ENCODE measurements around the gene AP3D1.

AP3D1 gene

DNA sequence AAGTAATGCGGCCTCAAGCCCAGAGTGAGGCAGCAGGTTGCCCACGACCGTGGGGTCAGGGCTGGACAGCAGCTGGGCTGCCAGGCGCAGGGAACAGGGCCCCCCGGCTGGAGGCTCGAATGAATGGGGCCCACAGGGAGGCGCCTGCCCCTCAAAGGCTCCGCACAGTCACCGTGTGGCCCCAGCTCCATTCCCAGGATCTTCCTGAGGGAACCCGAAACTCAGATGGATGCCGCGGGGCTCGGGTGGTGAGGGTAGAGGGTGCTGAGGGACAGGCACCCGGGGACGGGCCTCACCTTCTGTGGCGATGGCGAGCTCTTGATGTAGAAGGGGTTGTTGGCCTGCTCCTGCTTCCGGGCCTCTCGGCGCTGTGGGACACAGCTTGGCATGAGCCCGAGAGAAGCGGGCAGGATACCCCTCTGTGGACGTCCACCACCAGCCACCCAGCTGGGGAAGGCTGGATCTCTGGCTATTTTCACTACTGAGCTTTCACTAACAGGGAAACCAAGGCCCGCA is 35.4 kb downstream of the AP3D1 start:
- DNase-seq: no peak
- in situ Hi-C loops (cut with MboI; ENCODE audit: low pct_unique_long_range_greater_than_20kb, low sequenced_read_pairs): no loop called here

DNA sequence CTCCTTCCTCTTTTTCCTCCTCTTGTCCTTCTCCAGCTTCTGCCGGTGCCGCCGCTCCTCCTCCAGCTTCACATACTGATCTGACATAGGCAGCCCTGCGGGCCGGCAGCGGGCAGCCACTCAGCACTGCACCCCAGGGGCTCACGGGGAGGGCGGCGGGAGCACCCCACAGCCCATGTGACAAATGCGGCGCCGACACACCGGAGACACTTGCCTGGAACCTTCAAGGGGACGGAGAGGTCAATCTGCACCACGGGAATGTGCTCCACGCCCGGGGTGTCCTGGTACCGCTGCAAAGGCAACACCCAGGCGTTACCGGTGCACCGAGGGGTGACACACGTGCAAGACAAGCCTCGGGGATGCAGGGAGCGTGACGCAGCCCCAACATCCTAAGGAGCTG is 36.0 kb downstream of the AP3D1 start:
- in situ Hi-C loops (cut with MboI; ENCODE audit: low pct_unique_long_range_greater_than_20kb, low sequenced_read_pairs): no loop called here
- no peak for DNase-seq

DNA sequence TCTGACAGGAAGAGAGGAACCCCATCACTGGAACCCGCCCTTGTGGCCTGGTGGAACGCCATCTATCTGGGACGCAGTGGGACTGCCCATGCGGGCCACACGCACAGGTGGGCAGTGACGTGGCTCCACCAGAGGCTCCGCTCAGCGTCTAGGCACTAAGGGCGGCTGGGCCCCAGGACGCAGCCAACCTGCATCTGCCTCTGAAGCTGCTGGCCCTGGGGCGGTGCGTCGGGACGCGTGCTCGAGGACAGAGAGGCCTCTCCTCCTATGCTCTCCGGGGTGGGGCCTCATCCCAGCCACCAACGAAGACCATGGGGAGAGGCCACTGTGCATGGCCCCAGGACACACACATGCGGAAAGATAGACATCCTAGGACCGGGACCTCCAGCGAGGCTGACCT is 36.5 kb downstream of the AP3D1 start:
- no peak for DNase-seq
- in situ Hi-C loops (cut with MboI; ENCODE audit: low pct_unique_long_range_greater_than_20kb, low sequenced_read_pairs): no loop called here

DNA sequence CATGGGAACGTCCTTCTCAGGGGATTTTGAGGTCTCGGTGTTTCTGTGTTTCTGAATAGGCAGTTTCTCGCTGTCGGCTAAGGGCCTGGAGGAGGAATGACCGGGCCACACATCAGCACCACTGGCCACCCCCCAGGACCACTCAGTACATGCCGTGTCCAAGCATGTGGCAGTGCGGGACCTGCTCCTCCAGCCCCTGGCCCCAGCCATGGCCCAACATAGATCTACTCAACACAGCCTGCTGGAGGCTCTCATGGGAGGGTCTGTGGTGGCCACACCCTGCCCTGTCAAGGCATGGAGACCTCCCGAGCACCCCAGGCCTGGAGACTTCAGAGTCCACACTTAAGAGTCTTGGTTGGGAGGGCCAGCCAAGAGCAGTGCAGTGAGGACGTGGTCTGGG is 37.1 kb downstream of the AP3D1 start:
- in situ Hi-C loops (cut with MboI; ENCODE audit: low pct_unique_long_range_greater_than_20kb, low sequenced_read_pairs): no loop called here
- no peak for DNase-seq

DNA sequence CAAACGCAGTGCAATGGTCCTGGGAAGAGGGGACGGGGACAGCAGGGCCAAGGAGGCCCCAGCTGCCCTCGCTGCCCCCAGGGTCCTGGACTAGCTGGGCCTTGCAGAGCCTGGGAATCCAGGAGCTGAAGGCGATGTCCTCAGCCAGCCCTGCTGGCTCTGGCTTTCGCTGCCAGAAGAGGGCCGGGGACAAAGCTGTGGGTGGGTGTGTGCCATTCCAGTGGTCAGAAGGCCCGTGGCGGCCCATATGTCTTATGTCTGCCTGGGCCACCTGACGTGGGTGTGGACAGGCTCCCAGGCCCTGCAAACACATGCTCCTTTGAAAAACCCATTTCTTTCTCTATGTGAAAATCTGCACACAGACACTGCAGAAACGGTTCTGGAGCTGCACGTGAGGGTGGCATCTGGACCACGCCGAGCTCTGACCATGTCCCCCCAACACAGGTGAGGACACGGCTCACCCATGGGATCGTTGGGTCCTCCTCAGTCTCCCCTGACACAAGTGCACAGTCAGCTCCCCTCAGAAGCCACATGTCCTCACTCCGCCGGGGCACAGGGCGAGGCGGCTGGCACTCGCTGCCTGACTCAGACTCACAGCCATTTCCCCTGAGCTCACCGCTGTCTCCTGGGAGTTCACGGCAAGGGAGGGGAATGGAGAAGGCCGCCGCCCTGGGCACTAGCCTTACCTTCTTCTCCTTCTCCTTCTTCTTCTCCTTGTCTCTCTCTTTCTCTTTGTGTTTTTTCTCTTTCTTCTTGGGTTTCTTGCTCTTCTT is 37.7 kb downstream of the AP3D1 start:
- in situ Hi-C loops (cut with MboI; ENCODE audit: low pct_unique_long_range_greater_than_20kb, low sequenced_read_pairs): no loop called here
- DNase-seq: no peak

DNA sequence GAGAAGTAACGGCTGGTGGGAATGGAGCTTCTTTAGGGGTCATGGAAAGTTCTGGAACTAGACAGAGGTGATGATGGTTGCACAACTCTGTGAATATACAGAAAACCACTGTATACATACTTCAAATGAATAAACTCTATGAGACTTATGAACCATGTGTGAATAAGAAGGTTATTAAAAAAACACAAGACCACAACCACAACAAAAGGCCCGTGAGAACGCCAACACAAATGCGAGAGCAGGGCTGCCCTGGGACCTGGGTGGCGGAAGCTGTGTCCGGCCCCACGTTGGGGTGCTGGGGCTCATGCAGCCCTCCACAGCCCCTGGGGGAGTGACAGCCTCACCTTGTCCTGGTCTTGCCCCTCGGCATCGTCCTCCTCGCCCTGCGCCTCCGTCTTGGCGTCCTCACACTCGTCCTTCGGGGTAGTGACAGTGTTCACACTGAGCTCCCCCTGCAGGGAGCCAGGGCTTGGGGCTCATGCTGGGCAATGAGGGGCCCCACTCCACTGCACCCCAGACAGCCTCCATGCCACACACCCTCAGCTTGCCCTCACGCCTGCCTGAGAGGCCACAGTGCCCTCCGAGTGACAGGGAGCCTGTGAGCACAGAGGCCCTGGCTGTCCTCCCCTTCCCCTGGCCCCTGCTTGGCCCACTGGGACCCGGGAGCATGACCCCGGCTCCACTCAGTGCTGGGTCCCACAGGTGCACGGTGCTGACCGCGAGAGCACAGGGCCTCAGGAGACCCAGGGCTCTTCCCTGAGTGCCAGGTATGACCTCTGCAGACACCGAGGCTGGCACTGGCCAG is 38.6 kb downstream of the AP3D1 start:
- in situ Hi-C loops (cut with MboI; ENCODE audit: low pct_unique_long_range_greater_than_20kb, low sequenced_read_pairs): no loop called here

DNA sequence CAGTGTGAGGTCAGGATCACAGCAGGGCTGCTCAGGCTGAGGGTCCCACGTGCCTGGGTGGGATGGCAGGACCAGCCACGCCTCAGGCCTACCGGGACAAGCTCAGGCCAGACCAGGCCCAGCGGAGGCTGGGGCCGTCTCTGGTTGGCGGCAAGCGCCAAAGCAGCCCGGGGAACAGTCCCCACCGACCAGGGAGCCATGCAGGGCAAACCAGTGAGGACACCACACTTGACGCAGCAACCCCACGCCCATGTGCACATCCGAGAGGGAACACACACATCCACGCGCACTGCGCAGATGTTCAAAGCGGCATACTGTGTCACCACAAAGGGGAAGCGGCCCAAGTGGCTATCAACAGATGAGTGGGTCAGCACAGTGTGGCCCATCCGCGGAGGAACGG is 39.5 kb downstream of the AP3D1 start:
- in situ Hi-C loops (cut with MboI; ENCODE audit: low pct_unique_long_range_greater_than_20kb, low sequenced_read_pairs): no loop called here
- no peak for DNase-seq

More for the DNA sequence above, 38.6 kb downstream of the AP3D1 start:
- no peak for DNase-seq

DNA sequence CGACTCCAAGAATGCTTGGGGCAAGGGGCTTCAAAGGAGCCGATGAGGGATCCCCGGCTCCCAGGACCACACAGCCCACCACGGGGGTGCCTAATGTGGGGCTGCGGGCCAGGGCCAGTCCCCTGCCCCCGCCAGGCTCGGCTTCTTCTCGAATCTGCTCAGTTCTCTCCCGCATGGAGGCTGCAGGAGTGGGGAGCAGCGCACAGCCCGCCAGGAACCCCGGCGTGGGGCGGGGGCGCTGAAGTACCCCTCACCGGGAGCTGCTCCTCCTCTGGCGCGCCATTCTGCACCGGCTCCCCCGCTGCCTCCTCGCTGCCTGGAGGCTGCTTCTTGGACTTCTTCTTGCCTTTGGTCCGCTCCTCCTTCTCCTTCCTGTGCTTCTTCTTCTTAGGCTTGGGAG is 39.9 kb downstream of the AP3D1 start:
- in situ Hi-C loops (cut with MboI; ENCODE audit: low pct_unique_long_range_greater_than_20kb, low sequenced_read_pairs): no loop called here
- no peak for DNase-seq

DNA sequence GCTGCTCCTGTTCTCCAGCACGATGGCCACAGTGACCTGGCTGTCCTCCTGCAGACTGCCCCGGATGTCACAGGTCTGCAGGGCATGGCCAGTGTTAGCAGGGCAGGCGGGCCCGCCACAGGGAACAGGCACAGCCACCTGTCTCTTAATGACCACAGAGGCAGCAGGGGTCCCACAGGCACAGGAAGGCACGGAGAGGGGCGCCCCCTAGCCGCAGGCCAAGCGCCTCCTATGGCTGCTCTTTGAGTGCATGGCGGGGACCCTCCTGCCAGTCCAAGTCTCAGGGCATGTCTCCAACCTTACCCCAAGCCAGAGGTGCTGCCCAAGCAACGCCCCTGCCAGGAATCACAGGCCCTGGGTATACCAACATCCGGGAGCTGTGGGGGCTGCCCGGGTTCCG is 40.5 kb downstream of the AP3D1 start:
- in situ Hi-C loops (cut with MboI; ENCODE audit: low pct_unique_long_range_greater_than_20kb, low sequenced_read_pairs): no loop called here
- DNase-seq: no peak

DNA sequence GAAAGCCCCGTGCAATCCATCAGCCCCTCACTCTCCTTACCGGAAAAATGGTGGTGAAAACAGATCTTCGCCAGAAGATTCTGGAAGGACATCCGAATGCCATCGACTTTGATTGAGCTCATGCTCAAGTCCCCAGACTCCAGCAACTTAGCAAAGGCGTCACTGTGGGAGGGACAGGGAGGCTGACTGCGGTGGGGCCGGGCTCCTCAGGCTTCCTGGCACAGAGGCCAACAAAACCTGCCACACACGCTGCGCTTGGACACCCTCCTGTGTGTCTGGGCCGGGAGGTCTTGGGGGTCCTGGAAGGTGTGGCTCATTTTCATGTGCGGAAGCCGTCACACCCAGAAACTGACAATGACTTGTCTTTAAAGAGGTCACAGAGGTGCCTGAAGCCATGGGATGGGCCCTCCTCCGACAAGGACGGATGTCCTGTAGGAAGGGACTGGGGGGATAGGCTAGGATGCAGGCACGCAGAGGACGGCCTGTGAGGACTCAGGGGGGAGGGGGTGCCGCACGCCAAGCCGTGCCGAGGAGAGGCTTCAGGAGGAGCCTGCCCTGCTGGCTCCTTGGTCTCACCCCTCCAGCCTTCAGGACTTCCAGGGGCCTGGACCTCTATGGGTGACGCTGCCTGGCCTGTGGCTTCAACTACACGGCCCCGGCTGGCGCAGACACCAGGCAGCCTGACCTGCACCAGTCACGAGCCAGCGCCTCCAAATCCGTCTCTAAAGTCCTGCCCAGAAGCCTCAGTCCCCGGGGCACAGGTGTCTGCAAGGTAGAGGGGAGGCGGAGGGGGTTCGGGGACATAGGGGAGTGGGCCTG is 42.1 kb downstream of the AP3D1 start:
- no peak for DNase-seq
- in situ Hi-C loops (cut with MboI; ENCODE audit: low pct_unique_long_range_greater_than_20kb, low sequenced_read_pairs): no loop called here

DNA sequence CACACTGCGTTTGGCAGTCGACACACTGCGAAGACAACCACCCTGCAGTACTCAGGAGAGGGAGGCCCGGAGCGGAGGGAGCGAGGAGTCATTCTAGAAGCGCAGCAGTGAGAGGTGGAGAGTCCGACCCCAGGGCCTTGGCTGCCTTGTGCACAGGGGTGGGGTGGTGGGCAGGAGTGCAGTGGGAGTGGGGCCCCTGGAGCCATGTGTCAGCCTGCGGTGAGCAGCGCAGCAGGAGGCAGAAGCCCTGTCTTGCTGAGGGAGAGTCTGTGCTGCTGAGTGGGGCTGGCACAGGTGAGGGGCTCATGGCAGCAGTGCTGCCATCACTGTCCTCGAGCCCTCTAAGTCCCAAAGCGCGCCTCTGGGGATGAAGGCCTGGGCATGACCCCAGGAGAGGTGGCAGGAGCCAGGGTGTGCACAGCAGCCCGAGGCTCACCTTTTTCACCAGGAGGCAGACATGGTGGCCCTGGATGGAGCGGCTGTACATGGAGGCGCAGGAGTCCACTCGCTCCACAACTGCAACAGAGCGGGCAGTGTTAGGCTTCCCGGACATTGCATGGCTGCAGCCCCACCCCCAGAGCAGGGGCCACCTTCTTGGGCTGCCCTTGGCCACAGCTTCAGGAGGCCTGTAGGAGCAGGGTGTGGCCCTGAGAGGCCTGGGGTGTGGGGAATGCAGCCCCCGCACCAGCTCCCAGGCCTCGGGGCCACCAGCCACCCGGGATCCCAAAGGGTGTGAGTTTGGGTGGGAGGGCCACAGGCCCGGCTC is 42.9 kb downstream of the AP3D1 start:
- no peak for DNase-seq
- in situ Hi-C loops (cut with MboI; ENCODE audit: low pct_unique_long_range_greater_than_20kb, low sequenced_read_pairs): no loop called here

DNA sequence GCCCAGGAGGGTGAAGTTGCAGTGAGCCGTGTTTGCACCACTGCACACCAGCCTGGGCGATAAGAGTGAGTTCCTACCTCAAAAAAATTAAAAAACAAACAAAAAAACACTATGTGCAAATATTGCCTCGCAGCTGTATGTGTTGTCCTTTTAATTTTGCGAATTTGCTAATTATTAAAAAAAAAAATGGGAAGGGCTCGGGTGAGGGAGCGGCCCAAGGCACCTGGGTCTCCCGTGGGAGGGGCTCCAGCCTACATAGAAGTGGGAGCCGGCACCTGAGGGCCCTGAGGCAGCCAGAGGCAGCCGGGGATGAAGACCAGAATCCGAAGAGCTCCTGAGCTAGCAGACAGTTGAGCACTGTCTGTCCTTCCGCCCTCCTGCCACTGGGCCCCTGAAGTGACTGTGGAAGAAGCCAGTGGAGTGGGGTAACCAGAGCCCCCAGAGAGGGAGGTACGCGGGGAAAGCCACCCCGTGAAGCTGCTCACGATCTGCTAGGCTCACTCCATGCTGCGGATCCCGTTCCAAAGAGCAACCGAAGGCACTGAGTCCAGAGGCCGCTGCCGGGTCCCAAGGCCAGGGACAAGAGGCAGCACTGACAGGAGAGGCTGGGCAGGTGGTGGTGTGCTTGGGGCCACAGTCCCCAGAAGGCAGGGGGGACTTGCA is 48.2 kb downstream of the AP3D1 start:
- DNase-seq: no peak
- in situ Hi-C loops (cut with MboI; ENCODE audit: low pct_unique_long_range_greater_than_20kb, low sequenced_read_pairs): no loop called here

DNA sequence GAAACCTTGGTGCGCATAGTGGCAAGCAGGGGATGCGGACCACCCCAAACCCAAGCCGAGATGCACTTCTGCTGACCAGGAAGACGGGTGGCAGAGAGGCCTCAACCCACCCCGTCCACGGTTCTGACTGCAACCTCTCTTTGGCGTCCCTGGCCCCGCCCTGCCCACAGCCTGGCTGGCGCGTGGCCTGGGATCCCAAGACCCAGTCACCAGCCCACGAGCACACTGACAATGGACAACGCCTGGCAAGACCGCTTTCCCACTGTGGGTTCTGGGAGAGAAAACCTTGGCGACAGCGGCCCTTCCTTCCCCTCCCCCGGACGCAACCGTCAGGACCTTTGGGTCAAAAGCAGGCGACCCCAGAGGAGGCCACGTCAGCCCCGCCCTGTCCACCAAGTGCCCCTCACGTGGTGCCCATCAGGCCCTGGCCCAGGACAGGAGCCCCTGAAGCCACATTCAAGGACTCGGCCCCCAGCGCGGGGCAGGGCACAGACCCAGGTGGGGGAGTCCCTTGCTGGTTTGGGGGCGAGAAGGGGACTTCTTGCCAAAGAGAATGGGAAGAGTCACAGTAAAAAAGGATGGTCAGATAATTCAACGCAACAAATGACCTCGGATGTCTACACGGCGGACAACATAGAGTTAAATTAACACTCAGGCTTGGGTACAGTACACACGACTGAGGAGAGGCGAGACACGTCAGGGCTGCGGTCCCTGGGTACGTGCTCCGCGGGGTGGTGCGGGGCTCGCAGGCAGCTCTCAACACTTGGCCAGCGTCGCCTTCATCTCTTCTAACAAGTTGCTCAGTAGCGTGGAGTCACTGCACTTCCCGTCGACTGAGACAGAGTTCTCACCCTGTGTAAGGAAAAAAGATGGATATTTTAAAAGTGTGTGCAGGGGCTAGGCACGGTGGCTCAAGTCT is 49.7 kb downstream of the AP3D1 start:
- in situ Hi-C loops (cut with MboI; ENCODE audit: low pct_unique_long_range_greater_than_20kb, low sequenced_read_pairs): no loop called here
- DNase-seq: no peak

DNA sequence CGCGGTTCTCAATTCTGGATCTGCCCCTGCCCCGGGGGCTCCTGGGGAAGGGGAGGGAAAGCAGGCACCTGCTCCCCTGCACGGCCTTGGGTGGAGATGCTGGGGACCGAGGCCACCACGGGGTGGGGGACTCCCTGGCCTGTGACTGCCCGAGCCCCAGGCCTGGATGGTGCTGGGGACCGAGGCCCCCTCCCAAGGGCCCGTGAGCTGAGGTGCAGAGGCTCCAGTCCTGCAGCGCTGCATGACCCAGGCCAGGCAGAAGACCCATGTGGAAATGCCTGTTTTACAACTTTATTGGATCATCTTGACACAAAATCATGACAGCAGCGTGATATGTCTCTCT is 50.7 kb downstream of the AP3D1 start:
- no peak for DNase-seq
- in situ Hi-C loops (cut with MboI; ENCODE audit: low pct_unique_long_range_greater_than_20kb, low sequenced_read_pairs): no loop called here

DNA sequence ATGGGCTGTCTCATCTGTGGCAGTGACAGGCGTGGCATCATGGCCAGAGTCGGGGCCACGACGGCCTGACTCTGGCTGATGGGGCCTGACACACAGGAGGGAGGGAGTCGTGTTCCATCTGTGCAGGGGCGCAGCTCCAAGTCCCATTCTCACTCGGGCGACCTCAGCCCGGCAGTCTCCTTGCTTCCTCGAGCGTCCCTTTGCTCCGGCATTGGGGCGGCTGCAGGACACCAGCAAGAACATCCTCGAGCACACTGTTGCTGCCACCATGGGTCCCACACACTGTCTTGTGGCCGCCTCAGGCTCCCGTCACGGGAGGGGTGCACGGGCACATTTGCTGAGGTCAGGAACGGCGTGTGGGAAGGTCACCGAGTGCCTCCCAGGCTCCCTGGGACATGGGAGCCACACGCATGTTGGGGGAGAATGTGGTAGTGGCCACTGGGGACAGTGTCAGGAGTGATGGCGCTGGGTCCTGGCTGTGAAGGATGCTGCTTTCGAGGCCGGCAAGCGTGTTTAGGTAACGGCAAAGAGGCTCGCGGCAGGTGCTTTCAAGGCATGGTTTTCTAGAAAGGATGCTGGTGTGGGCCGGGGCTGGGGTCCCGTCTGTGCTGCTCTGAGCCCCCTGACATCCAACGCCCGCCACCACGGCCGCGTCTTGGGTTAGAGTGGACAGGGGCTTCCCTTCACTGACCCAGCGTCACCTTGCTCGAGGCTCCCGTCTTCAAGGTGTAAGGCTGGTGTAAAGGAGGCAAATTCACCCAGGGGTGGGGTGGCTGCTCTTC is 51.2 kb downstream of the AP3D1 start:
- in situ Hi-C loops (cut with MboI; ENCODE audit: low pct_unique_long_range_greater_than_20kb, low sequenced_read_pairs): no loop called here
- DNase-seq: no peak

DNA sequence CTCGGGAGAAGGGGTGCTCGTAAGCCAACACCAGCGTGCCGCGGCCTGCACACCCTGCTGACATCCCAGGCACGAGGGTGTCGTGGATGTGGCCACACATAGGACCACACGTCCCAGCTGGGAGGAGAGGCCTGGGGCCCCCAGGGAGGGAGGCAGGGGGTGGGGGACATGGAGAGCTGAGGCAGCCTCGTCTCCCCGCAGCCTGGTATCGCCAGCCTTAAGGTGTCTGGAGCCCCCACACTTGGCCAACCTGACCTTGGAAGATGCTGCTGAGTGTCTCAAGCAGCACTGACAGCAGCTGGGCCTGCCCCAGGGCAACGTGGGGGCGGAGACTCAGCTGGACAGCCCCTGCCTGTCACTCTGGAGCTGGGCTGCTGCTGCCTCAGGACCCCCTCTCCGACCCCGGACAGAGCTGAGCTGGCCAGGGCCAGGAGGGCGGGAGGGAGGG is 52.3 kb downstream of the AP3D1 start:
- no peak for DNase-seq
- in situ Hi-C loops (cut with MboI; ENCODE audit: low pct_unique_long_range_greater_than_20kb, low sequenced_read_pairs): no loop called here

DNA sequence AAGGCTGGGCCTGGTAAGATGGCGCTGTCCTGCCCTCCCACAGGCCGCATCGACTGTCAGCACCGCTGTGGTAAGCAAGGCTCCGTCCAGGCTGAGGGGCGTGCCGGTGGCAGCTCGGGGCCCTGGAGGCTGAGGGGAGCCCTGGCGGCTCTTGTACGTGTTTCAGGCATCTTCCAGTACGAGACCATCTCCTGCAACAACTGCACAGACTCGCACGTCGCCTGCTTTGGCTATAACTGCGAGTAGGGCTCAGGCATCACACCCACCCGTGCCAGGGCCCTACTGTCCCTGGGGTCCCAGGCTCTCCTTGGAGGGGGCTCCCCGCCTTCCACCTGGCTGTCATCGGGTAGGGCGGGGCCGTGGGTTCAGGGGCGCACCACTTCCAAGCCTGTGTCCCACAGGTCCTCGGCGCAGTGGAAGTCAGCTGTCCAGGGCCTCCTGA is 53.5 kb downstream of the AP3D1 start:
- in situ Hi-C loops (cut with MboI; ENCODE audit: low pct_unique_long_range_greater_than_20kb, low sequenced_read_pairs): no loop called here
- no peak for DNase-seq

All from KBM-7 (cell line).